Peyer's patch (tissue), 4 donors: Measurements from ENCODE around the gene CD99. TPM values are rescaled to one million over a fixed set of nuclear protein-coding genes. Genes with fewer than 3 reads are reported as not detected.
A peak's percentile ranks its signal among the peaks of the same experiment; 100 is the strongest.

ENCODE experiments used
- DNase-seq, 3 donors: peaks; one replicate each; pipeline ENCODE4 v3.0.0-alpha.2; 2017 to 2019
- H3K27ac ChIP-seq, 4 donors: fragments of 200-600 bp; sonication (generic); one replicate each; pipeline ENCODE4 v1.5.1; 2016 to 2019
- H3K27me3 ChIP-seq, 2 donors: fragments of 200-600 bp; sonication (generic); one replicate each; pipeline ENCODE4 v1.5.1; 2019
- H3K36me3 ChIP-seq, 3 donors: fragments of 200-600 bp; sonication (generic); one replicate each; pipeline ENCODE4 v1.5.1; 2016 to 2019
- H3K4me1 ChIP-seq, 4 donors: fragments of 200-600 bp; sonication (generic); one replicate each; pipeline ENCODE4 v1.5.1; 2016 to 2019
- H3K4me3 ChIP-seq, 4 donors: fragments of 200-600 bp; sonication (generic); 1 replicate in 3 of 4; 2 replicates in 1 of 4; pipeline ENCODE4 v1.5.1; 2016 to 2019; ENCODE audit warnings: mild to moderate bottlenecking in 1 of 4
- H3K9me3 ChIP-seq, 4 donors: fragments of 200-600 bp; sonication (generic); one replicate each; pipeline ENCODE4 v1.5.1; 2016 to 2019; ENCODE audit warnings: mild to moderate bottlenecking in 1 of 4
- POLR2A ChIP-seq, 2 donors: fragments of 450-650 bp; IDR thresholded peaks; one replicate each; pipeline ENCODE4 v1.5.1; 2017; ENCODE audit warnings: antibody characterized with exemption in 2 of 2, mild to moderate bottlenecking in 2 of 2, moderate library complexity in 2 of 2
- total RNA-seq, 4 donors: library from RNA; depleted of rRNA; stranded (reverse); fragments of >200 nt; gene quantifications; one replicate each; pipeline ENCODE4 v1.1.0, GENCODE V29; 2016
- TF ChIP-seq, protein P1 (sequence below), 6 experiments: fragments of 450-650 bp in 4 of 6; fragments of 200-600 bp in 2 of 6; sonication (generic) in 1 of 6; IDR thresholded peaks; one replicate each; pipeline ENCODE4 v1.5.1; 2017 to 2019; ENCODE audit warnings: antibody characterized with exemption in 6 of 6, mild to moderate bottlenecking in 3 of 6, moderate library complexity in 1 of 6

Gene CD99, protein sequence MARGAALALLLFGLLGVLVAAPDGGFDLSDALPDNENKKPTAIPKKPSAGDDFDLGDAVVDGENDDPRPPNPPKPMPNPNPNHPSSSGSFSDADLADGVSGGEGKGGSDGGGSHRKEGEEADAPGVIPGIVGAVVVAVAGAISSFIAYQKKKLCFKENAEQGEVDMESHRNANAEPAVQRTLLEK
- 100 to 1,000 TPM; 129 to 209 (median 175) TPM for total RNA-seq

DNA sequence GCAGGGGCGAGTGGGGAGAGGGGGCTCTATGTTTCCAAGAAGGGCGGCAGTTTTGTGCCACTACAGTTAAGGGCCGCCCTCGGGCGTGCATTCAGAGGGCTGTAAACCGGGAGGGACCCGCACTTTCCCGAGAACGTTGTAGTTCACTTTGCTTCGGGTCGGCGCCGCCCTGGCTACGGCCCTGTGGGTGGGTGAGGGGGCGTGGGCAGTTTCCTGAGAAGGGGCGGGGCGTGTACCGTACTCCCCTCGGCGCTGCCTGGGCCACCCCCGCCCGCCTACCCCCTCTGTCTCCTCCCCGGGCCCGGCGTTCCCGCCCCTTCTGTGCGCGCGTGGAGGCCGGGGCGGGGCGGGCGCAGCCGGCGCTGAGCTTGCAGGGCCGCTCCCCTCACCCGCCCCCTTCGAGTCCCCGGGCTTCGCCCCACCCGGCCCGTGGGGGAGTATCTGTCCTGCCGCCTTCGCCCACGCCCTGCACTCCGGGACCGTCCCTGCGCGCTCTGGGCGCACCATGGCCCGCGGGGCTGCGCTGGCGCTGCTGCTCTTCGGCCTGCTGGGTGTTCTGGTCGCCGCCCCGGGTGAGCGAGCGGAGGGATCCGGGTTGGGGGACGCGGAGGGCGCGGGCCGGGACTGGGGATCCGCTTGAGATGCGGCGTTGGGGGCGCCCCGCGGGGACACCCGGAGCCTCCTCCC is at the start of gene CD99:
Gene CD99, plus strand, starts transcription at position 440 of the 687 bp plus-strand sequence. Its CDS starts 66 bp downstream, at position 506.
- peak; percentile 89 to 98 (median 97) for DNase-seq
- H3K27ac ChIP-seq = peak within 1 kb of the TSS; percentile 82 to 95 (median 86)
- no peaks in the 10 kb centered on the region for H3K27me3 ChIP-seq
- H3K4me3 ChIP-seq = peak within 1 kb of the TSS; percentile 57 to 95 (median 78)
- peaks cover 0 to 44% (median 2%) of the 10 kb centered on the region in 4 donors for H3K4me1 ChIP-seq
- H3K36me3 ChIP-seq = no peaks in the 10 kb centered on the region
- peak; percentile 67 to 71 for TF ChIP-seq POLR2A (IDR thresholded peaks at IDR 0.05)
- TF ChIP-seq, protein P1, sequence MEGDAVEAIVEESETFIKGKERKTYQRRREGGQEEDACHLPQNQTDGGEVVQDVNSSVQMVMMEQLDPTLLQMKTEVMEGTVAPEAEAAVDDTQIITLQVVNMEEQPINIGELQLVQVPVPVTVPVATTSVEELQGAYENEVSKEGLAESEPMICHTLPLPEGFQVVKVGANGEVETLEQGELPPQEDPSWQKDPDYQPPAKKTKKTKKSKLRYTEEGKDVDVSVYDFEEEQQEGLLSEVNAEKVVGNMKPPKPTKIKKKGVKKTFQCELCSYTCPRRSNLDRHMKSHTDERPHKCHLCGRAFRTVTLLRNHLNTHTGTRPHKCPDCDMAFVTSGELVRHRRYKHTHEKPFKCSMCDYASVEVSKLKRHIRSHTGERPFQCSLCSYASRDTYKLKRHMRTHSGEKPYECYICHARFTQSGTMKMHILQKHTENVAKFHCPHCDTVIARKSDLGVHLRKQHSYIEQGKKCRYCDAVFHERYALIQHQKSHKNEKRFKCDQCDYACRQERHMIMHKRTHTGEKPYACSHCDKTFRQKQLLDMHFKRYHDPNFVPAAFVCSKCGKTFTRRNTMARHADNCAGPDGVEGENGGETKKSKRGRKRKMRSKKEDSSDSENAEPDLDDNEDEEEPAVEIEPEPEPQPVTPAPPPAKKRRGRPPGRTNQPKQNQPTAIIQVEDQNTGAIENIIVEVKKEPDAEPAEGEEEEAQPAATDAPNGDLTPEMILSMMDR (IDR thresholded peaks at IDR 0.05) = peak in 1 of 6 experiments; percentile 8
- no peaks in the 10 kb centered on the region for H3K9me3 ChIP-seq

DNA sequence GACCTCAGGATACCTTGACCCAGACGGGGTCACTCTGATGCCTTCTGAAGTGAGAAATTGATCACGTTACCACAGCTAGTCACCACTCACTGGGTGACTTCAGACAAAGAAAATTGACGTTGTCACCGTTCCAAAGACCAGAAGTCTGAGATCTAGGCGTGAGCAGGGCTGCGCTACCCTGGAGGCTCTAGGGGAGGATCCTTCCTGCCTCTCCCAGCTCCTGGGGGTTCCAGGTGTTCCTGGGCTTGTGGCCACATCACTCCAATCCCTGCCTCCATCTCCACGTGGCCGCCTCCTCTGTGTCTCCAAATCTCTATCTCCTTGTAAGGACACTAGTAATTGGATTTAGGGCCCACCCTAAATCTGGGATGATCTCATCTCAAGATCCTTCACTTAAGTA is 48.9 kb upstream of the CD99 start:
- Histone ChIP-seq H3K4me3 (no peak overlapping the region), H3K27ac (no peak overlapping the region), H3K27me3 (no peaks in the 10 kb centered on the region), H3K4me1 (no peaks in the 10 kb centered on the region), H3K36me3 (peaks cover 0 to 17% (median 0%) of the 10 kb centered on the region in 3 donors), H3K9me3 (no peaks in the 10 kb centered on the region)
- TF ChIP-seq POLR2A (IDR thresholded peaks at IDR 0.05) = no peak
- TF ChIP-seq, protein P1 (IDR thresholded peaks at IDR 0.05) = no peak
- no peak for DNase-seq

DNA sequence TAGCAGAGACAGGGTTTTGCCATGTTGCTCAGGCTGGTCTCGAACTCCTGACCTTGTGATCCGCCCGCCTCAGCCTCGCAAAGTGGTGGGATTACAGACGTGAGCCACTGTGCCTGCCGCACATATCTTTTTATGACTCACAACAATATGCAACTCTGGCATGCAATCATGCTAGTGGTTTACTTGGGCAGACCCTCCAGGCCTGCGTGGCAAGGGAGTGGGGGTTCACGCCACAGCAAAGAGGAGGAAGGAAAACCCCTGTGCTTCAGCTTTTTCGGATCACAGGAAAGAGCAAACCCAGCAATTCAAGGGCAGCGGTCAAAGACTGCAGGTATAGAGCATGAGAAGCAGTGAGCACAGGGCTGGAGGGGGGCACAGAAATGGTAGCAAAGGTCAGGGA is 48.3 kb upstream of the CD99 start:
- Histone ChIP-seq H3K4me3 (no peak overlapping the region), H3K9me3 (no peaks in the 10 kb centered on the region), H3K27me3 (no peaks in the 10 kb centered on the region), H3K27ac (no peak overlapping the region), H3K36me3 (peaks cover 0 to 17% (median 0%) of the 10 kb centered on the region in 3 donors), H3K4me1 (no peaks in the 10 kb centered on the region)
- TF ChIP-seq POLR2A (IDR thresholded peaks at IDR 0.05) = no peak
- TF ChIP-seq, protein P1 (IDR thresholded peaks at IDR 0.05) = no peak
- no peak for DNase-seq

DNA sequence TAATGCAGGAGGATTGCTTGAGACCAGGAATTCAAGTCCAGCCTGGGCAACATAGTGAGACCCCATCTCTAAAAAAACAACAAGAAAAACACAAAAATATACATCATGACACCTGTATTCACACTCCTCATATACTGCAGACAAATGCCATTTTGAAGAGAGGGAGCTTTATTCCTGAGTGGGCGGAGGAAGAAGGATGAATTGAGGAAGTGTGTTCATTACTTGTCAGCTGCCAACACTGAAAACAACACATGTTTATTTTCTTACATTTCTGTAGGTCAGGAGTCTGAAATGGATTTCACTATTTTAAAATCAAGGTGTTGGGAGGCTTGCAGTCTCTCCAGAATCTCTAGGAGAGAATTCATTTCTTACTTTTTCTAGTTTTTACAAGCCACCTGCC is 47.2 kb upstream of the CD99 start:
- H3K9me3 ChIP-seq = no peaks in the 10 kb centered on the region
- H3K4me3 ChIP-seq = no peak overlapping the region
- no peak for TF ChIP-seq POLR2A (IDR thresholded peaks at IDR 0.05)
- TF ChIP-seq, protein P1 (IDR thresholded peaks at IDR 0.05) = no peak
- no peaks in the 10 kb centered on the region for H3K4me1 ChIP-seq
- no peaks in the 10 kb centered on the region for H3K27me3 ChIP-seq
- H3K27ac ChIP-seq = no peak overlapping the region
- peaks cover 0 to 13% (median 0%) of the 10 kb centered on the region in 3 donors for H3K36me3 ChIP-seq
- no peak for DNase-seq

DNA sequence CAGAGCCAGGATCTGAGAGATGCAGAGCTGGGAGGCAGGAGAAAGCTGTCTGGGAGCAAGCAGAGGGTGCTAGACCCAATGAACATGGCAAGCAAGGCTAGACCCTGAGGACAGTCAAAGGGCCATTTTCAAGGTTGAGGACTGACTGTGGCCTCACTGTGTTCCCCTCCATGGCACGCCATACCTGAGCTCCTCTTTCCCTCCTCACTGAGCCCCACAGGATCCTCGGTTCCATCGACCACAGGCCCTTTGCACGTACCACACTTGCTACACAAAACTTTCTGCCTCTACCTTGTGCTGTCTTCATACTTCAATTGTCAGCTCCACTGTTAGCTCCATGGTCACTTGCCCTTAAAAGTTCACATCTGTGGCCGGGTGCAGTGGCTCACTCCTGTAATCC is 45.5 kb upstream of the CD99 start:
- Histone ChIP-seq H3K4me1 (no peaks in the 10 kb centered on the region), H3K9me3 (no peaks in the 10 kb centered on the region), H3K36me3 (peaks cover 0 to 5% (median 0%) of the 10 kb centered on the region in 3 donors), H3K27ac (no peak overlapping the region), H3K4me3 (no peak overlapping the region), H3K27me3 (no peaks in the 10 kb centered on the region)
- TF ChIP-seq POLR2A (IDR thresholded peaks at IDR 0.05) = no peak
- TF ChIP-seq, protein P1 (IDR thresholded peaks at IDR 0.05) = no peak
- no peak for DNase-seq
